Measurements from ENCODE around the gene PKP4. TPM values are rescaled to one million over a fixed set of nuclear protein-coding genes. Genes with fewer than 3 reads are reported as not detected.
A peak's percentile ranks its signal among the peaks of the same experiment; 100 is the strongest.

The PKP4 gene
- total and polyA plus RNA-seq, 4 donors, result 21.5 to 96.4 (median 32.8) TPM

DNA sequence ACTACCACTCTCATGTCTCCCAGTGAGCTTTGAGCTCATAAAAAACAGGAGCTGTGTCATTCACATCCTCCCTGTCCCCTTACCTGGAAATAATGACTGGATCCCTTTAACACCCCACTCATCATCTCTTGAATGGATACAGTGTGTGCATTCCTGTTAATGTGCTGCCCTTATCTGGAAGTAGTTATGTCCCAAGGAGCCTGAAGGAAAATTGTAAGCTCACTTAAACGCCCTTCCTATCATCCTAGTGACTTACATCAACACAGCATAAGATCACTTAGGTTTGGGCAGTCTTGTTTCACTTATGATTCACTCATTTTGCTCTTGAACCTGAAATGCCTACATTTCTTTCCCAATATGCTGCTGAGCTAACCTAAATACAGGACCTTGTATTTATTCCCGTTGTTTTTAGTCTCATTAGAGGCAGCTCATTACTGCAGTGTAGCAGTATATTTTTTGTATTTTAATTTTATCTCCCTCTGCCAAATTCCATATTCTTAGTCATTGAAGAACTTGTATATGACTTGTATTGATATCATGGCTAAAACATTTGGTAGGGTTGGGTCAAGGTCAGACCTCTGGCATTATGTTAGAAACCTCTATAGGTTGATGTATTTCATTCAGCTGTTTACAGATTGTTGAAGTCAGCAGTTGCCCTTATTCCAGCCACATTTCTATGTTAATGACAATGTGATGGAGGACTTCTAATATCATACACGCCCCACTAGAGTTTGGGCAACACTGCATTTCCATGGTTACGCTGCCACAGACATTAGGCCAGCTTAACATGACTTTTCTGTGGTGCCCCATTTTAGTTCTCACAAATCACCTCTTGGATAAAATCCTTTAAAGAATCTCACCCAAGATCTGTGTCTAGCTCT lies 72.9 kb downstream of the PKP4 start:
- H3K27ac ChIP-seq (ENCODE audit: low read depth in 1 of 2, low read length in 1 of 2), result no peak overlapping the region
- DNase-seq, result peak in 2 of 3 donors; percentile 38 to 53
- H3K4me1 ChIP-seq (ENCODE audit: control insufficient read depth in 5 of 5, insufficient read depth in 5 of 5, low read length in 5 of 5), result peaks cover 0 to 17% (median 10%) of the 10 kb centered on the region in 5 donors
- no peaks in the 10 kb centered on the region for H3K27me3 ChIP-seq (ENCODE audit: control insufficient read depth in 3 of 3, insufficient read depth in 3 of 3, low read length in 2 of 3)
- 78 to 91% methylated on average over 4 of the region's 4 CpGs for WGBS, 2 donors
- ATAC-seq (ENCODE audit: insufficient read depth, low FRiP score), result peak; percentile 34
- peaks cover 0 to 2% (median 0%) of the 10 kb centered on the region in 4 donors for H3K36me3 ChIP-seq (ENCODE audit: control insufficient read depth in 4 of 4, insufficient read depth in 4 of 4, low read length in 4 of 4)
- no peak for TF ChIP-seq CTCF (IDR thresholded peaks at IDR 0.05; ENCODE audit: control extremely low read depth, extremely low read depth)
- no peak overlapping the region for H3K4me3 ChIP-seq
- no peak overlapping the region for H3K9ac ChIP-seq (ENCODE audit: insufficient read depth in 1 of 2, low read length in 2 of 2)
- H3K9me3 ChIP-seq (ENCODE audit: control insufficient read depth in 4 of 4, insufficient read depth in 3 of 4, low read length in 3 of 4), result no peaks in the 10 kb centered on the region

- H3K4me1 ChIP-seq (ENCODE audit: control insufficient read depth in 5 of 5, insufficient read depth in 5 of 5, low read length in 5 of 5), result peaks cover 0 to 23% (median 12%) of the 10 kb centered on the region in 5 donors
- no peak for TF ChIP-seq CTCF (IDR thresholded peaks at IDR 0.05; ENCODE audit: control extremely low read depth, extremely low read depth)
- no peak overlapping the region for H3K27ac ChIP-seq (ENCODE audit: low read depth in 1 of 2, low read length in 1 of 2)
- H3K9ac ChIP-seq (ENCODE audit: insufficient read depth in 1 of 2, low read length in 2 of 2), result no peak overlapping the region
- 91 to 93% methylated on average over 1 of the region's 1 CpG for WGBS, 2 donors
- no peaks in the 10 kb centered on the region for H3K27me3 ChIP-seq (ENCODE audit: control insufficient read depth in 3 of 3, insufficient read depth in 3 of 3, low read length in 2 of 3)
- no peaks in the 10 kb centered on the region for H3K9me3 ChIP-seq (ENCODE audit: control insufficient read depth in 4 of 4, insufficient read depth in 3 of 4, low read length in 3 of 4)
- no peak overlapping the region for H3K4me3 ChIP-seq
- DNase-seq (no peak), ATAC-seq (ENCODE audit: insufficient read depth, low FRiP score) (no peak)
- peaks cover 0 to 2% (median 0%) of the 10 kb centered on the region in 4 donors for H3K36me3 ChIP-seq (ENCODE audit: control insufficient read depth in 4 of 4, insufficient read depth in 4 of 4, low read length in 4 of 4)
Measured at GRCh38 chr2:158530829-158531228, 74.1 kb downstream of the PKP4 start.

- DNase-seq, result no peak
- Histone ChIP-seq H3K27me3 (ENCODE audit: control insufficient read depth in 3 of 3, insufficient read depth in 3 of 3, low read length in 2 of 3) (no peaks in the 10 kb centered on the region), H3K27ac (ENCODE audit: low read depth in 1 of 2, low read length in 1 of 2) (no peak overlapping the region), H3K4me3 (no peak overlapping the region), H3K36me3 (ENCODE audit: control insufficient read depth in 4 of 4, insufficient read depth in 4 of 4, low read length in 4 of 4) (peaks cover 0 to 4% (median 3%) of the 10 kb centered on the region in 4 donors), H3K4me1 (ENCODE audit: control insufficient read depth in 5 of 5, insufficient read depth in 5 of 5, low read length in 5 of 5) (peaks cover 0 to 29% (median 12%) of the 10 kb centered on the region in 5 donors), H3K9ac (ENCODE audit: insufficient read depth in 1 of 2, low read length in 2 of 2) (no peak overlapping the region), H3K9me3 (ENCODE audit: control insufficient read depth in 4 of 4, insufficient read depth in 3 of 4, low read length in 3 of 4) (no peaks in the 10 kb centered on the region)
- no peak for ATAC-seq (ENCODE audit: insufficient read depth, low FRiP score)
- TF ChIP-seq CTCF (IDR thresholded peaks at IDR 0.05; ENCODE audit: control extremely low read depth, extremely low read depth), result no peak
- WGBS, 2 donors, result 96% methylated on average over 5 of the region's 5 CpGs
Measured at GRCh38 chr2:158533009-158533408, 76.3 kb downstream of the PKP4 start.
